ENCODE data around the gene OR4E2. TPM values are rescaled to one million over a fixed set of nuclear protein-coding genes. Genes with fewer than 3 reads are reported as not detected.
A peak's percentile ranks its signal among the peaks of the same experiment; 100 is the strongest.
"Not testable (repeated sequence)": the region's sequence is repeated elsewhere in the genome, so short reads cannot be mapped to it uniquely, and the experiment has no call there.

OR4E2 gene
- total RNA-seq, 1 experiment from 2014 or later = not detected

GRCh38 chr14:21694425-21694824 lies 40.8 kb downstream of the OR4E2 start:
- DNase-seq (ENCODE audit: extremely low read depth, low read depth) = no peak

- not testable (repeated sequence) for DNase-seq (ENCODE audit: extremely low read depth, low read depth)
Measured at GRCh38 chr14:21697662-21698061, 44.0 kb downstream of the OR4E2 start.

GRCh38 chr14:21698538-21698937 lies 44.9 kb downstream of the OR4E2 start:
- not testable (repeated sequence) for DNase-seq (ENCODE audit: extremely low read depth, low read depth)

GRCh38 chr14:21699551-21699950 lies 45.9 kb downstream of the OR4E2 start:
- DNase-seq (ENCODE audit: extremely low read depth, low read depth) = no peak

- no peak for DNase-seq (ENCODE audit: extremely low read depth, low read depth)
Measured at GRCh38 chr14:21702316-21702715, 48.7 kb downstream of the OR4E2 start.

- no peak for DNase-seq (ENCODE audit: extremely low read depth, low read depth)
Measured at GRCh38 chr14:21703357-21704326, 50.0 kb downstream of the OR4E2 start.

- no peak for DNase-seq (ENCODE audit: extremely low read depth, low read depth)
Measured at GRCh38 chr14:21704338-21704737, 50.7 kb downstream of the OR4E2 start.

- DNase-seq (ENCODE audit: extremely low read depth, low read depth) = peak; percentile 46
Measured at GRCh38 chr14:21711360-21711961, 57.8 kb downstream of the OR4E2 start.

GRCh38 chr14:21712036-21712435 lies 58.4 kb downstream of the OR4E2 start:
- DNase-seq (ENCODE audit: extremely low read depth, low read depth) = no peak

- no peak for DNase-seq (ENCODE audit: extremely low read depth, low read depth)
Measured at GRCh38 chr14:21714318-21714929, 60.8 kb downstream of the OR4E2 start.

Small RNA genes lying within 50 kb of the gene (small RNA-seq; reads per million reads assigned to genes)
- gene AC243972.3 = 0 reads per million in 2 experiments

Other genes with a start within 250 kb of the OR4E2 start
- 41.7 and 42.4 TPM in 2 replicates for gene CHD8, start 197.7 kb upstream of the OR4E2 start, total RNA-seq (2014; rRNA removed; shearing (Covaris generic))
- gene RAB2B, start 176.9 kb upstream of the OR4E2 start, total RNA-seq (2014; rRNA removed; shearing (Covaris generic)) = 28.2 and 33.3 TPM in 2 replicates
- 24.7 and 26.8 TPM in 2 replicates for gene TOX4, start 176.6 kb upstream of the OR4E2 start, total RNA-seq (2014; rRNA removed; shearing (Covaris generic))
- gene METTL3, start 142.5 kb upstream of the OR4E2 start, total RNA-seq (2014; rRNA removed; shearing (Covaris generic)) = 65.8 and 72.2 TPM in 2 replicates
- 0.66 and 0.67 TPM in 2 replicates for gene SALL2, start 127.5 kb upstream of the OR4E2 start, total RNA-seq (2014; rRNA removed; shearing (Covaris generic))
- not detected in 2 replicates for gene OR10G3, start 73.8 kb upstream of the OR4E2 start, total RNA-seq (2014; rRNA removed; shearing (Covaris generic))
- gene OR10G2, start 18.9 kb upstream of the OR4E2 start, total RNA-seq (2014; rRNA removed; shearing (Covaris generic)) = not detected in 2 replicates
- gene OR4E1, start 20.0 kb downstream of the OR4E2 start, total RNA-seq (2014; rRNA removed; shearing (Covaris generic)) = not detected in 2 replicates

All from NCI-H460 (cell line).